Upper lobe of left lung (tissue), 6 donors: Measurements from ENCODE around the gene PRRC2C. TPM values are rescaled to one million over a fixed set of nuclear protein-coding genes. Genes with fewer than 3 reads are reported as not detected.

ENCODE experiments used
- ATAC-seq, 2 donors: fragments of 200-7000 bp; cut with Tn5 transposase; one replicate each; pipeline ENCODE4 v1.9.1; 2022; ENCODE audit warnings: mild to moderate bottlenecking in 2 of 2, moderate library complexity in 2 of 2; ENCODE audit not compliant: low FRiP score in 2 of 2
- DNase-seq, 2 donors: peaks; one replicate each; pipeline ENCODE4 v3.0.0-alpha.2; 2019 to 2020
- H3K27ac ChIP-seq, 4 donors: fragments of 200-600 bp; sonication (generic); one replicate each; pipeline ENCODE4 v1.5.1; 2016 to 2019
- H3K27me3 ChIP-seq, 4 donors: fragments of 200-600 bp; sonication (generic); one replicate each; pipeline ENCODE4 v1.5.1; 2017 to 2019
- H3K36me3 ChIP-seq, 4 donors: fragments of 200-600 bp; sonication (generic); one replicate each; pipeline ENCODE4 v1.5.1; 2016 to 2019
- H3K4me1 ChIP-seq, 4 donors: fragments of 200-600 bp; sonication (generic); one replicate each; pipeline ENCODE4 v1.5.1; 2018 to 2019
- H3K4me3 ChIP-seq, 4 donors: fragments of 200-600 bp; sonication (generic); one replicate each; pipeline ENCODE4 v1.5.1; 2017 to 2019; ENCODE audit warnings: mild to moderate bottlenecking in 2 of 4, moderate library complexity in 1 of 4
- H3K9me3 ChIP-seq, 4 donors: fragments of 200-600 bp; sonication (generic); one replicate each; pipeline ENCODE4 v1.5.1; 2018 to 2019
- EP300 ChIP-seq, 4 donors: sonication (generic); formaldehyde crosslinking; IDR thresholded peaks; one replicate each; pipeline ENCODE4 v1.5.1; 2017; ENCODE audit warnings: antibody characterized with exemption in 4 of 4, control low read depth in 2 of 4
- POLR2A ChIP-seq, 4 donors: fragments of 450-650 bp; IDR thresholded peaks; one replicate each; pipeline ENCODE4 v1.5.1; 2016 to 2017; ENCODE audit warnings: antibody characterized with exemption in 4 of 4, mild to moderate bottlenecking in 2 of 4
- POLR2AphosphoS5 ChIP-seq, 2 donors: sonication (generic); formaldehyde crosslinking; IDR thresholded peaks; one replicate each; pipeline ENCODE4 v1.5.1; 2017; ENCODE audit warnings: antibody characterized with exemption in 2 of 2
- WGBS, 2 donors: methylation state at CpG; one replicate each; pipeline ENCODE4 v1.1.5; 2017 to 2018; 5-methylcytosine and 5-hydroxymethylcytosine counted together
- total RNA-seq, 6 donors: library from RNA; depleted of rRNA in 4 of 6; stranded (reverse); fragments of >200 nt in 4 of 6; gene quantifications; one replicate each; pipeline versions ENCODE4 v1.1.0 to v1.2.1, GENCODE V29; 2016 to 2021
- TF ChIP-seq, protein P1 (sequence below), 6 experiments: fragments of 450-650 bp in 4 of 6; fragments of 200-600 bp in 2 of 6; sonication (generic) in 2 of 6; IDR thresholded peaks; one replicate each; pipeline ENCODE4 v1.5.1; 2016 to 2019; ENCODE audit warnings: antibody characterized with exemption in 6 of 6
- donor health status: DM: no; HTN: no; CAD: no; lungs with moderate emphysema.
- donor health status: DM: no; HTN: yes; CAD: no; lungs with severe emphysema.

Gene PRRC2C
- total RNA-seq, 6 donors from 2014 or later, result 92.8 to 131 (median 112) TPM

- no peak overlapping the region for H3K27ac ChIP-seq
- peaks cover 0 to 10% (median 0%) of the 10 kb centered on the region in 4 donors for H3K36me3 ChIP-seq
- DNase-seq (no peak), ATAC-seq (no peak)
- H3K9me3 ChIP-seq, result no peaks in the 10 kb centered on the region
- peaks cover 22 to 37% (median 32%) of the 10 kb centered on the region in 4 donors for H3K4me1 ChIP-seq
- no peaks in the 10 kb centered on the region for H3K27me3 ChIP-seq
- H3K4me3 ChIP-seq, result no peak overlapping the region
- TF ChIP-seq POLR2AphosphoS5 (IDR thresholded peaks at IDR 0.05) (no peak), EP300 (IDR thresholded peaks at IDR 0.05) (no peak), POLR2A (IDR thresholded peaks at IDR 0.05) (no peak)
- TF ChIP-seq, protein P1, sequence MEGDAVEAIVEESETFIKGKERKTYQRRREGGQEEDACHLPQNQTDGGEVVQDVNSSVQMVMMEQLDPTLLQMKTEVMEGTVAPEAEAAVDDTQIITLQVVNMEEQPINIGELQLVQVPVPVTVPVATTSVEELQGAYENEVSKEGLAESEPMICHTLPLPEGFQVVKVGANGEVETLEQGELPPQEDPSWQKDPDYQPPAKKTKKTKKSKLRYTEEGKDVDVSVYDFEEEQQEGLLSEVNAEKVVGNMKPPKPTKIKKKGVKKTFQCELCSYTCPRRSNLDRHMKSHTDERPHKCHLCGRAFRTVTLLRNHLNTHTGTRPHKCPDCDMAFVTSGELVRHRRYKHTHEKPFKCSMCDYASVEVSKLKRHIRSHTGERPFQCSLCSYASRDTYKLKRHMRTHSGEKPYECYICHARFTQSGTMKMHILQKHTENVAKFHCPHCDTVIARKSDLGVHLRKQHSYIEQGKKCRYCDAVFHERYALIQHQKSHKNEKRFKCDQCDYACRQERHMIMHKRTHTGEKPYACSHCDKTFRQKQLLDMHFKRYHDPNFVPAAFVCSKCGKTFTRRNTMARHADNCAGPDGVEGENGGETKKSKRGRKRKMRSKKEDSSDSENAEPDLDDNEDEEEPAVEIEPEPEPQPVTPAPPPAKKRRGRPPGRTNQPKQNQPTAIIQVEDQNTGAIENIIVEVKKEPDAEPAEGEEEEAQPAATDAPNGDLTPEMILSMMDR (IDR thresholded peaks at IDR 0.05), result no peak
Observed at GRCh38 chr1:171509191-171509590, 23.9 kb downstream of the PRRC2C start.

GRCh38 chr1:171513743-171514142 is 28.4 kb downstream of the PRRC2C start:
- TF ChIP-seq POLR2AphosphoS5 (IDR thresholded peaks at IDR 0.05) (no peak), EP300 (IDR thresholded peaks at IDR 0.05) (no peak), POLR2A (IDR thresholded peaks at IDR 0.05) (no peak)
- TF ChIP-seq, protein P1 (IDR thresholded peaks at IDR 0.05), result no peak
- 76 to 95% methylated on average over 1 of the region's 1 CpG for WGBS, 2 donors
- no peaks in the 10 kb centered on the region for H3K27me3 ChIP-seq
- no peaks in the 10 kb centered on the region for H3K9me3 ChIP-seq
- H3K4me1 ChIP-seq, result peaks cover 10 to 17% (median 11%) of the 10 kb centered on the region in 4 donors
- no peak overlapping the region for H3K4me3 ChIP-seq
- peaks cover 0 to 54% (median 13%) of the 10 kb centered on the region in 4 donors for H3K36me3 ChIP-seq
- no peak overlapping the region for H3K27ac ChIP-seq
- DNase-seq, result no peak
- no peak for ATAC-seq

DNA sequence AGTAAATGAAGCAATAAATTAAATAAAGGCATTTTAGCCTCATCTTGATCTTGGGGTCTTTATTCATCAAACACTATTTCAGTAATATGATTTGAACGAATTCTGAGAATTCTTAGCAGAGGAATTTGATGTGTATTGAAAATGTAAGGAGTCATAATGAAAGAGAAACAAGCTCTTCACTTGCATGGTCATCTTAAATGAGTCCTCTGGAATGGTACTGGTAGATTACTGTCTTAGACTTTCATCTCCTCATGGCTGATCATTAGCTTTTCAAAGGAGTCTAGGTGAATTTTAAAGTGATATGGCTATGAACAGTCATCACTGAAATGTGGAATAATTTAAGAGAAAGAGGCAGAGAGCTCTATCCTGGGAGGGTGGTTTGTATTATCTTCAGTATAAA is 30.0 kb downstream of the PRRC2C start:
- DNase-seq (no peak), ATAC-seq (no peak)
- no peak overlapping the region for H3K4me3 ChIP-seq
- 88% methylated on average over 1 of the region's 1 CpG for WGBS, 2 donors
- peaks cover 2 to 10% (median 5%) of the 10 kb centered on the region in 4 donors for H3K4me1 ChIP-seq
- no peaks in the 10 kb centered on the region for H3K9me3 ChIP-seq
- H3K27ac ChIP-seq, result no peak overlapping the region
- no peaks in the 10 kb centered on the region for H3K27me3 ChIP-seq
- no peak for TF ChIP-seq POLR2A (IDR thresholded peaks at IDR 0.05)
- TF ChIP-seq, protein P1 (IDR thresholded peaks at IDR 0.05), result no peak
- no peak for TF ChIP-seq EP300 (IDR thresholded peaks at IDR 0.05)
- TF ChIP-seq POLR2AphosphoS5 (IDR thresholded peaks at IDR 0.05), result no peak
- peaks cover 0 to 70% (median 24%) of the 10 kb centered on the region in 4 donors for H3K36me3 ChIP-seq

DNA sequence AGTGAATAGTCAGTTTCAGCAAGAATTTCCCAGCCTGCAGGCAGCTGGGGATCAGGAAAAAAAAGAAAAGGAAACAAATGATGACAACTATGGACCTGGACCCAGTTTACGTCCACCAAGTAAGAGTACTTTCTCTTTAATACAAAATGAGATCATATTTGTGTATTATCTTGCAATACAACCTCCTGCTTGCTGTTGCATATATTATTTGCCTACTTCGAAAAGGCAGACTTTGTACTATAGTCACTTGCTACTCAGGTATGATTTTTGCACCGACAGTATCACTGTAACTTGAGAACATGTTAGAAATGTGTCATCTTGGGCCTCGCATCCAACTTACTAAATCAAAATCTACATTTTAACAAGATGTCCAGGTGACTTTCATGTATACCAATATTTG is 30.4 kb downstream of the PRRC2C start:
- Histone ChIP-seq H3K27me3 (no peaks in the 10 kb centered on the region), H3K36me3 (peaks cover 0 to 74% (median 26%) of the 10 kb centered on the region in 4 donors), H3K27ac (no peak overlapping the region), H3K9me3 (no peaks in the 10 kb centered on the region), H3K4me1 (peaks cover 2 to 10% (median 5%) of the 10 kb centered on the region in 4 donors), H3K4me3 (no peak overlapping the region)
- TF ChIP-seq POLR2AphosphoS5 (IDR thresholded peaks at IDR 0.05), result no peak
- no peak for TF ChIP-seq POLR2A (IDR thresholded peaks at IDR 0.05)
- TF ChIP-seq EP300 (IDR thresholded peaks at IDR 0.05), result no peak
- TF ChIP-seq, protein P1 (IDR thresholded peaks at IDR 0.05), result no peak
- no peak for ATAC-seq
- DNase-seq, result no peak
- 96 to 97% methylated on average over 4 of the region's 4 CpGs for WGBS, 2 donors

DNA sequence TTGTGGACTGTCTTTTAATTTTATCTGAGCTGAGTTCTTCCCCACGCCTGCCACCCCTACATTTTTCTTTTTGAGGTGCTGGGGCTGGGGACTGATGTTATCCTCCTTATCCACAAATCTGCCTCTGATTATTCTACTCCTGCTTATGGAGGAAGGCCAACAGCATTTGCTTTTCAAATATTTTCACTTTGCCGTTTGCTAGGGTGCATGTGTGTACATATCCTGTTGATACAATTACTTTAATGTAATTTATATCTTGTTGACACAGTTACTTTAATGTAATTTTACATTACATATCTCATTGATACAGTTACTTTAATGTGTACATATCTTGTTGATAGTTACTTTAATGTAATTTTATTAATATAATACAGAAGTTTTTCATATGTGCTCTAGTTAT is 36.2 kb downstream of the PRRC2C start:
- Histone ChIP-seq H3K27me3 (no peaks in the 10 kb centered on the region), H3K9me3 (no peaks in the 10 kb centered on the region), H3K4me3 (no peak overlapping the region), H3K36me3 (peaks cover 26 to 99% (median 65%) of the 10 kb centered on the region in 4 donors), H3K27ac (no peak overlapping the region), H3K4me1 (peaks cover 0 to 6% (median 1%) of the 10 kb centered on the region in 4 donors)
- ATAC-seq (no peak), DNase-seq (no peak)
- TF ChIP-seq POLR2A (IDR thresholded peaks at IDR 0.05) (no peak), EP300 (IDR thresholded peaks at IDR 0.05) (no peak), POLR2AphosphoS5 (IDR thresholded peaks at IDR 0.05) (no peak)
- TF ChIP-seq, protein P1 (IDR thresholded peaks at IDR 0.05), result no peak
- WGBS, 2 donors, result 68 to 72% methylated on average over 2 of the region's 2 CpGs
